Muscle layer of duodenum (tissue), 2 donors: ENCODE results near the gene CXXC5.

Experiments
- H3K27ac ChIP-seq: one replicate; pipeline ENCODE4 v1.7.0; 2013; ENCODE audit warnings: mild to moderate bottlenecking, low read length
- H3K27me3 ChIP-seq: one replicate; pipeline ENCODE4 v1.7.0; 2013; ENCODE audit warnings: low read depth, mild to moderate bottlenecking, control low read depth, low read length
- H3K36me3 ChIP-seq, 2 donors: one replicate each; pipeline ENCODE4 v1.7.0; 2013; ENCODE audit warnings: low read length in 2 of 2, control low read depth in 1 of 2, mild to moderate bottlenecking in 1 of 2; ENCODE audit not compliant: insufficient read depth in 2 of 2, control insufficient read depth in 1 of 2
- H3K4me1 ChIP-seq, 2 donors: one replicate each; pipeline ENCODE4 v1.7.0; 2013; ENCODE audit warnings: low read length in 2 of 2, mild to moderate bottlenecking in 2 of 2, control low read depth in 1 of 2, moderate library complexity in 1 of 2; ENCODE audit not compliant: insufficient read depth in 2 of 2, control insufficient read depth in 1 of 2
- H3K4me3 ChIP-seq, 2 donors: one replicate each; pipeline ENCODE4 v1.7.0; 2013; ENCODE audit warnings: low read length in 2 of 2, low read depth in 1 of 2, mild to moderate bottlenecking in 1 of 2
- H3K9me3 ChIP-seq, 2 donors: one replicate each; pipeline ENCODE4 v1.7.0; 2013; ENCODE audit warnings: low read length in 2 of 2, control low read depth in 1 of 2, mild to moderate bottlenecking in 1 of 2; ENCODE audit not compliant: control insufficient read depth in 1 of 2
- donor health status: healthy.

Gene CXXC5

GRCh38 chr5:139631520-139632165 is 16.5 kb upstream of the CXXC5 start:
- Histone ChIP-seq H3K36me3 (peaks cover 16 to 24% of the 10 kb centered on the region in 2 donors), H3K27ac (no peak overlapping the region), H3K4me3 (no peak overlapping the region)

DNA sequence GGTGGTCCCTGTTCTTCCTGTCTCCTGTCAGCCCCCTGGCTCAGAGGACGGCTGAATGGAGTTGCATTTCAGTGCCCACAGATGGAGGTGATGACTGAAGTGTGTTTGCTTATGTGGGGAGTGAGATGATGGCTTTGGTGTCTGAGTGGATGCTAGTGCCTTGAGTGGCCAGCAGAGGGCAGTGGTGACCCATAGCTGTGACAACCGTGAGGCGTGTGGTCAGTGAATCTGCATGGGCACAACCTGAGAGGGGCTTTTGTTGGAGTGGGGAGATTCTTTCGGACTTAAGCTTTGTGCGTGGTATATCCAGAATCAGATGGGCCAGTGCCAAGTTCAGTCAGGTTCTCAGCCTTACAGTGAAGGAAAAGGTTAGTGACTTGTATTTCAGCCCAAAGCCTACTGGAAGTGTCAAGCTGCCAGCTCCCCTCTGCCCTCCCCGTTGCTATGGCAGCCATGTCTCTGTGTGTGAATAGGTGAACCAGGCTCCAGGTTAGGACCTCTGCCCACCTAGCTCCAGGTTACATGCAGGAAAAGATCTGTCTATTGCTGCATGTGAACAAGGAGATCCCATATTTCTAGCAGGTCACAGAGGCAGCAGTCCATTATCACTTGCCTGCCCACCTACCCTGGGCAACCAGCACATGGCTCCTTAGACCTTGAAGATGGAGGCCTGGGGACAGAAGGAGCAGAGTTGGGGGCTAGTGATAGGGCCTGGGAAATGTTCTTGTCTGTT is 14.7 kb upstream of the CXXC5 start:
- Histone ChIP-seq H3K9me3 (no peaks in the 10 kb centered on the region), H3K27ac (no peak overlapping the region), H3K4me1 (peaks cover 20 to 23% of the 10 kb centered on the region in 2 donors), H3K4me3 (no peak overlapping the region), H3K36me3 (peaks cover 0 to 9% of the 10 kb centered on the region in 2 donors), H3K27me3 (no peaks in the 10 kb centered on the region)

More at GRCh38 chr5:139631520-139632165, 16.5 kb upstream of the CXXC5 start:
- H3K9me3 ChIP-seq = no peaks in the 10 kb centered on the region
- H3K27me3 ChIP-seq = no peaks in the 10 kb centered on the region
- H3K4me1 ChIP-seq = peaks cover 12% of the 10 kb centered on the region in 2 donors

DNA sequence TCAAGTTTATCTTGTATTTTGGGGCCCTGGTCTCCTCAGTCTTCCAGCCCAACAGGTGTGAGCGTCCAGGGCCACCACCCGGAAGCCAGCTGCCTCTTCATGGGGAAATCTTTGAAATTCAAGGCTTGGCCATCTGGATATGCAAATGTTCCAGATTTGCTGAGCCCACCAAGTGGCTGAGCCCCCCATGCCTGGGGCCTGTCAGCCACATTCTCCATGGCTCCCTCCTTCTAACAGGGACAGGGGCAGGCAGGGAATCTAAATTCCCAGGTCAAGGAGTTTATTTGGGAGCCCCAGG is 14.2 kb upstream of the CXXC5 start:
- H3K36me3 ChIP-seq = peaks cover 0 to 9% of the 10 kb centered on the region in 2 donors
- H3K4me3 ChIP-seq = no peak overlapping the region
- H3K4me1 ChIP-seq = peaks cover 25 to 27% of the 10 kb centered on the region in 2 donors
- no peak overlapping the region for H3K27ac ChIP-seq
- no peaks in the 10 kb centered on the region for H3K27me3 ChIP-seq
- no peaks in the 10 kb centered on the region for H3K9me3 ChIP-seq

GRCh38 chr5:139634541-139634940 is 13.6 kb upstream of the CXXC5 start:
- Histone ChIP-seq H3K27me3 (no peaks in the 10 kb centered on the region), H3K4me1 (peaks cover 25 to 29% of the 10 kb centered on the region in 2 donors), H3K36me3 (peaks cover 0 to 9% of the 10 kb centered on the region in 2 donors), H3K4me3 (no peak overlapping the region), H3K27ac (no peak overlapping the region), H3K9me3 (no peaks in the 10 kb centered on the region)

GRCh38 chr5:139635191-139635590 is 13.0 kb upstream of the CXXC5 start:
- Histone ChIP-seq H3K36me3 (peaks cover 0 to 9% of the 10 kb centered on the region in 2 donors), H3K4me1 (peaks cover 25 to 31% of the 10 kb centered on the region in 2 donors), H3K9me3 (no peaks in the 10 kb centered on the region), H3K27me3 (no peaks in the 10 kb centered on the region), H3K27ac (no peak overlapping the region), H3K4me3 (no peak overlapping the region)

DNA sequence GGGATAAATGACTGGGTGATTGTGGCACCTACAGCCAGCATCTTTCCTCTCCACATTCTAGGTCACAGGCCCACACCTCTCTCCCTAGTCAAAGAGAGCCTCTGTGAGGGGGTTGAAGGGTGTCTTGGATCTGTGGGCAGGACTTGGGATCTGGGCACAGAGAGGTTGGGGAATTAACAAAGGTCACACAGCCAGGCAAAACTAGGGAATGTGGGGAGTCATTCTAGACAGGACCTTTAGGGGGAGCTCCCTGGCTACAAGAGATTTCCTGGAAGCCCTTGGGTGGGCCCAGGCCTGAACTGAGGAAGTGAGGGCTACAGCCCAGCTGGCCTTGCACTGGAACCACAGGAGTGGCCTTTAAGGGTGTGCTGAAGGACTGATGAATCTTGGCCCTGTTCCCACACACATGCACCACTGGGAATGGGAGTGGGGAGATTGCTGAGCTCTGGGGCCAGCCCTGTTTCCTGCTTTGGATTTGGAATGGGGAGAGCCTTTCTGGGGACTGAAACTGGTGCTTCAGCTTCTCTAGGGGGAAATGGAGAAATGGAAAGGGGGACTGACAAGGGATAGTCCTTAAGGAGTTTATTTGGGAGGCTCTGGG is 12.4 kb upstream of the CXXC5 start:
- H3K27ac ChIP-seq = peak overlapping the region; percentile 59

GRCh38 chr5:139636207-139636792 is 11.8 kb upstream of the CXXC5 start:
- H3K9me3 ChIP-seq = no peaks in the 10 kb centered on the region
- peaks cover 0 to 9% of the 10 kb centered on the region in 2 donors for H3K36me3 ChIP-seq
- peak overlapping the region in 1 of 2 donors; percentile 62 for H3K4me3 ChIP-seq
- H3K27me3 ChIP-seq = no peaks in the 10 kb centered on the region
- peaks cover 25 to 31% of the 10 kb centered on the region in 2 donors for H3K4me1 ChIP-seq
- H3K27ac ChIP-seq = peak overlapping the region; percentile 59

More for the DNA sequence above, 12.4 kb upstream of the CXXC5 start:
- Histone ChIP-seq H3K27me3 (no peaks in the 10 kb centered on the region), H3K4me3 (peak overlapping the region in 1 of 2 donors; percentile 15), H3K9me3 (no peaks in the 10 kb centered on the region), H3K36me3 (peaks cover 0 to 9% of the 10 kb centered on the region in 2 donors), H3K4me1 (peaks cover 25 to 31% of the 10 kb centered on the region in 2 donors)

DNA sequence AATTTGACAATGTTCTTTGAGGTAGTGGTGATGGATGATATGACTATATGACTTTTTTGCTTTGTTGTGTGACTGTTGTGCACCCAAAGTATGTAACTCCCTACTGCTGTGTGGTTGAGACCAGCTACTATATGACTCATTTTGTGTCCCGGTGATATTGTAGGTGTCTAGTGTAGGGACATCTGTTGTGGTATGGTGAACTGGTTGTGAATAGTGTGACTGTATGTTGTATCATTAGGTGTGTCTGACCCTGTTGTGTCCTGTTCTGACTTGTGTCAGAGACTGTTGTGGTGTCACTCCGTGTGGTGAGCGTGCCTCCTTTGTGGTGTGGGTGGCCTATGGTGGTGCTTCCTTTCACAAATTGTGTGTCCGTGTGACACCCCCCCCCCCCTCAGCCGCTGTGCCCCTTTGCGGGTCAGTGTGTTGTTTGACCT is 11.2 kb upstream of the CXXC5 start:
- Histone ChIP-seq H3K27ac (peak overlapping the region; percentile 59), H3K27me3 (no peaks in the 10 kb centered on the region), H3K4me1 (peaks cover 25 to 31% of the 10 kb centered on the region in 2 donors), H3K9me3 (no peaks in the 10 kb centered on the region), H3K36me3 (peaks cover 0 to 9% of the 10 kb centered on the region in 2 donors), H3K4me3 (peak overlapping the region; percentile 62)

DNA sequence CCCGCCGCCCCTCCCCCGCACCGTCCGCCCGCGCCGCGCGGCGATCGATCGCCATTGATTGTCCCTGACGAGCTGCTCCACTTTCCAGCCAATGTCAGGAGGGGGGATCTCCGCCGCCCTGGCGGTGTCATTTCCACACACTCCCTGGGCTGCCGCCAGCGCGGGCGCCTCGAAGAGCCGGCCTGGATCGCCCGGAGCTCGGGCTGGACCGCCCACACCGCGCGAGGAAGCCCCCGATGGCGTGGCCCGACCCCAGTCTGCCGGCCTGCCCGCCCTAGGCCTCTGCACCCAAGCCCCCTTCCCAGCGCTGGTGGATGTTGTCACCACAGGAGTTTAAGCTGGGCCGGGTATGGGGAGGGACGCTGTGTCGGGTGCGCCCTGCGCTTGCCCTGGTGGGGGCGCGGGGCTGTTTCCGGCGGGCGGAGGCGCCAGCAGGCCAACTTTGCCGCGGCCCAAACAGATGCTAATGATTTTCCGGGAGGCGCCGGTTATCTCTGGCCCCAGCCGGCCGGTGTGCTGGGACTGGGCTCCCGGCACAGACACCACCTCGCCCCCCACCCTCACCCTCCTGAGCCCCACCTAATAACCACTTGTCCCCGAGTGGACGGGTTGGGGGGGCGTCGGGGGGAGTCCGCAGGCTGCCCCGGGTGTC is 10.6 kb upstream of the CXXC5 start:
- Histone ChIP-seq H3K27ac (peak overlapping the region; percentile 76), H3K9me3 (no peaks in the 10 kb centered on the region), H3K27me3 (no peaks in the 10 kb centered on the region), H3K4me3 (peak overlapping the region; percentile 62), H3K36me3 (peaks cover 0 to 5% of the 10 kb centered on the region in 2 donors), H3K4me1 (peaks cover 25 to 31% of the 10 kb centered on the region in 2 donors)

GRCh38 chr5:139638090-139638735 is 9.9 kb upstream of the CXXC5 start:
- peak overlapping the region; percentile 76 for H3K27ac ChIP-seq
- H3K27me3 ChIP-seq = no peaks in the 10 kb centered on the region
- peak overlapping the region; percentile 49 to 62 for H3K4me3 ChIP-seq
- H3K9me3 ChIP-seq = no peaks in the 10 kb centered on the region
- peaks cover 25 to 31% of the 10 kb centered on the region in 2 donors for H3K4me1 ChIP-seq
- H3K36me3 ChIP-seq = peaks cover 0 to 4% of the 10 kb centered on the region in 2 donors
